ENCODE measurements around the gene PHF12. TPM values are rescaled to one million over a fixed set of nuclear protein-coding genes. Genes with fewer than 3 reads are reported as not detected.
A peak's percentile ranks its signal among the peaks of the same experiment; 100 is the strongest.
"Not testable (repeated sequence)": the region's sequence is repeated elsewhere in the genome, so short reads cannot be mapped to it uniquely, and the experiment has no call there.

Gene PHF12
- total RNA-seq, 1 donor from 2014 or later = 42.8 TPM

DNA sequence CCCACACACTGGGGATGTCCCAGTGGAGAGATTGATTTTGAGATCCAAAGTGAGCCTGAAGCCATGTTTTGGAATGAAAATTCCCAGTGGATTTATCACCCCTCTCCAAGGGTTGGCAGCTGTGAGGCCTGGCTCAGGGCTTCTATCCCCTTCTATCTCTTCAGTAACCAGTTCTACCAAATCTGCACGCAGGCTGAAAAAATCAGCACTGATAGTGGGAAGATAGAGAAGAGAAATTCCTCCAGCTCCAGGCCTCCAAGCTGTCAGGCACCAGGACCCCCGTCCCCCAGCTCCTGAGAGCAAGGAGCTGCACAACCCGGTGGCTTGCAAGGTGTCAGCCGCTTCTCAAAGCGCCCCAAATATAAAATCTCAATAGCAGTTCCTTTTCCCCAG, 54.8 kb downstream of the PHF12 start:
- intact Hi-C loops (cut with DNase I) = no loop called here
- no peak for DNase-seq (ENCODE audit: low spot score)
- peak; percentile 2 for ATAC-seq

DNA sequence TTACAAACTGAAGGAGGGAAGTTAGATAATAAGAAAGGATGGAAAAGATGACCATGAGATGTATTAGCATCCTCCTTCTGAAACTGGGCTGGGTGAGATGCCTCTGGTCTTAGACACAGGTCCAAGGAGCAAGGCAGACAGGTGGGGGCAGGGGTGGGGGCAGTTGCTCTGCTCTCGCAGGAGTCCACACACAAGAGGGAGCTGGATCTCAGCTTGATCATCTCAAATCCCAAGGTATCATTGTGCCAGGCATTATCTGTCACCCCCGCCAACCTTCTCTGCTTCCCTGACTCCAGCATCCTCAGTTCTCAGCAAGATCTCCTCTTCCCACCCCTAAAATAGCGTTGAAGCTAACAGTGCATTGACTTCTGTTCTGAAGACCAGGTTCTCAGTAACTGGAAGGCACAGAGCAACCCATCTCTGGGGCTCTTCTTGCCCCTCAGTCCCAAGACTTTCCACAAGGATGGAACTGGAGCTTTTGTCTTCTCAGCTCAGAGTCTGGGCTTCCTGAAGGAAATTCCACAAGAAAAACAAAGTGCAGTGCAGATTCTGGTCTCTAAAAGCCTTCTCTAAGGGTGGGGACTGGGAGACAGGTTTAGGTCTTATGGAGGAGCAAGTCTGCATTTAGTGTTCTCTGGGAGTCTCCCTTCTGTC, 55.4 kb downstream of the PHF12 start:
- DNase-seq (ENCODE audit: low spot score) = no peak
- no peak for ATAC-seq
- intact Hi-C loops (cut with DNase I) = no loop called here

DNA sequence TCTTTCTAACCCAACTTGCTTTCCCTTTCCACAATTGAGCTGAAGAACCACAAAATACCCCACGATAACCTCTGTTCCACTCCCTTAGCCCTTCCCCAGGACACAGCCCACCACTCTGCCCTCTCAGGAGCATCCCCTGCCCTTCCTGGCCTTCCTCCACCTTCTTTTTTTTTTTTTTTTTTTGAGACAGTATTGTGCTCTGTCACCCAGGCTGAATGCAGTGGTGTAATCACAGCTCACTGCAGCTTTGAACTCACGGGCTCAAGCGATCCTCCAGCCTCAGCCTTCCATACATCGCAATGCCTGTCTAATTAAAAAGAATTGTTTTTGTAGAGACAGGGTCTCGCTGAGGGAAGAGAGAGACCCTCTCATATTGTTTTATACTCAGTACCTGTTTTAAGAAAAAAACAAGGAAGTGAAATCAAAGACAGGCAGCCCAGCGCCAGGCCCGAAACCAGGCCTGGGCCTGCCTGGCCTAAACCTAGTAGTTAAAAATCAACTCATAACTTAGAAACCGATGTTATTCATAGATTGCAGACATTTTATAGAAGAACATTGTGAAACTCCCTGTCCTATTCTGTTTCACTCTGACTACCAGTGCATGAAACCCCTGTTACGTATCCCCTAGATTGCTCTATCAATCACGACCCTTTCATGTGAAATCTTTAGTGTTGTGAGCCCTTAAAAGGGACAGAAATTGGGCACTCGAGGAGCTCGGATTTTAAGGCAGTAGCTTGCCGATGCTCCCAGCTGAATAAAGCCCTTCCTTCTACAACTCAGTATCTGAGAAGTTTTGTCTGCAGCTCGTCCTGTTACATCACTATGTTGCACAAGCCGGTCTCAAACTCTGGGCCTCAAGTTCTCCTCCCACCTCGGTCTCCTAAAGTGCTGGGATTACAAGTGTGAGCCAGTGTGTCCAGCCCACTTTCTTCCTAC, 57.8 kb downstream of the PHF12 start:
- DNase-seq (ENCODE audit: low spot score); ATAC-seq; intact Hi-C loops (cut with DNase I): not testable (repeated sequence)

DNA sequence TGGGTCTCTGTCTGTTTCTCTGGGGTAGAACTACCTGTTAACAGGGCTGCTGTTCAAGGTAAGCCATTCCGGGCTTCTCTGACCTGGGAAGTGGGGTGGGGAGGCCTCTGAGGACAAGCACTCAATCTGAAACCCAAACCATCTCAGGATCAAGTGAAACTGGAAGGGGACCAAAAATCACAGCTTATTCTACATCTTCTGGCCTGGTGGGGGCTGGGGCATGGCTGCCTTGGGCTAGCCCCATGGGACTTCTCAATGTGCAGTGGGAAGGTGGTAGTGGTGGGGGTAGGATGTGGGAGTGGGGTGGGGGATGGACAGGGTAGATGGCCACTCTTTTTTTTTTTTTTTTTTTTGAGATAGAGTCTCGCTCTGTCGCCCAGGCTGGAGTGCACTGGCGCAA, 59.3 kb downstream of the PHF12 start:
- no peak for ATAC-seq
- intact Hi-C loops (cut with DNase I) = no loop called here
- no peak for DNase-seq (ENCODE audit: low spot score)

DNA sequence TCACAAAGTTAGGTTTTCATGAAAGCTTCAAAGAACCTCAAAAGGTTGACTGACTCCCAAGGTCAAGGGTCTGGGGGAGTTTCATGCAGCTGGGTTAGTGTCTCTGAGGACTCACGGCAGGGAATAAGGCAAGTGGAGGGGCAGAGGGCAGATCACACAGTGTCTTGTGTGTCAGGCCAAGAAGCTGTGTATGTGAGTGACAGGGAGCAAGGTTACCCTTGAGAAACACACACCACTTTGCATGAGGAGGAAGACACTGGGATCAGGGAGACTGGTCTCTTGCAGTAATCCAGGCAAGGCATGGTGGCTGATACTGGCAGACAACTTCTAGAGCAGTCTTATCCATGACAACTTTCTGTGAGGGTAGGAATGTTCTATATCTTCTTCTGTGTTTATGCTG, 60.1 kb downstream of the PHF12 start:
- intact Hi-C loops (cut with DNase I) = no loop called here
- no peak for DNase-seq (ENCODE audit: low spot score)
- ATAC-seq = no peak

DNA sequence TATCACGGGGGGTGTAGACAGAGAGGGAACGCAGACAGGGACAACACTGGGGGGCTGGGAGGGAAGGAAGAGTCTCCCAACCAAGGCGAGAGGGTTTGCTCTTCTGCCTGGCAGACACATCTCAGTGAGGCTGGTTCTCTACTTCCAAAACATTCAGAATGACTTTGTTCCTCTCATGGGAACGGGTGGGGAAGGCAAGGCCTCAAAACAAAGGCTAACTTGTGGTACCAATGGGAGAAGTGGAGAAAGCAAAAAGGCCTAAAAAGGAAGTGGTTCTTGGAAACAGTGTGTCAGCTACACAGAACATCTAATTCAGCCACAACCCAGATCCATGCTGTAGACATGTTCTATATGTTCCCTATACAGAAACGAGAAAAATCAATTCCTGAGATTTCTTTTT, 61.3 kb downstream of the PHF12 start:
- no peak for DNase-seq (ENCODE audit: low spot score)
- peak; percentile 59 for ATAC-seq
- intact Hi-C loops (cut with DNase I) = no loop called here

DNA sequence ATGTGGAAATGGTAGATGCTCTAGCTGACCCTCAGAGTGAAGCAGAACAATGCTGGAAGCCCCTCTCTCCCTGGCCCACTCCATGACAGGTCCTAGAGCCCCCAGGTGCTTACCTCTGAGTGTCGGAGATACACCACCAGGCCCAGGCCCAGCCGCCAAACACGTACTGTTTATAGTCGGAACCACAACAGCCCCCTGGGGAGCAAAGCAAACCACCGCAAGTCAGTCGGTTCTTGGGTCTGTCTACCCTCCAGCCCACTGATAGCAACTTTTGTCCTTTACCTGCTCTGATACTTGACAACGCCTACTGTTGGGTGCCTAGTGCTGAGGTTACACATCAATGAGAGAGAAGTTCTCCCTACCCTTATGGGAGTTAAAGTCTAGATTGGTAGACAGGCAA, 62.5 kb downstream of the PHF12 start:
- DNase-seq (ENCODE audit: low spot score) (no peak), ATAC-seq (no peak)
- intact Hi-C loops (cut with DNase I) = no loop called here

DNA sequence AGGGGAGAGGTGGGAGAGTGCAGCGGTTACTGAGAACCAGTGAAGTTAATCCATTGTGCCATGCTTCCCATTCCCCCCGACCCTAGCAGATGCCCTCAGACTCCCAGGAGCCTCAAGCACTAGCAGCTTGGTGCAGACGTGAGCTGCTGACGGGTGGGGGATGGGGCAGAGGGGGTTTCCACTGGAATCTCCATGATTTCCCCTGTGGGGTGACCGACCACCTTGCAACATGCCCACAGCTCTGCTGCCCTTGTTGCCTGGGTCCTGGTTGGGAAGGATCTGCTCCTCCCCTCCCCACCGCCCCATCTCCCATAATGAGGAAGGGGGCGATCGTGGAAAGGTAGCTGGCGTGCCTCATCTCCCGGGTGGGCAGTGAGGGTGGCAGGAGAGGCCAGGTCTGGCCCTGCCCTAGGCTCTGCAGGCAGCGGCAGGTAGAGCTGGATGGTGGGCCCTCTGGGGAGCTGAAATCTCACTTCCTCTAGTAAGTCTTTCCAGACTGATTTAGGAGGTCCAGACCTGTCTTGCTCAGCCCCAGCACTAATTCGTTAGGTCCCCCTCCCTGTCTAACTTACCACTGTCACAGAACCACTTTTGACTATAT, 63.3 kb downstream of the PHF12 start:
- DNase-seq (ENCODE audit: low spot score) (no peak), ATAC-seq (no peak)
- intact Hi-C loops (cut with DNase I) = no loop called here

DNA sequence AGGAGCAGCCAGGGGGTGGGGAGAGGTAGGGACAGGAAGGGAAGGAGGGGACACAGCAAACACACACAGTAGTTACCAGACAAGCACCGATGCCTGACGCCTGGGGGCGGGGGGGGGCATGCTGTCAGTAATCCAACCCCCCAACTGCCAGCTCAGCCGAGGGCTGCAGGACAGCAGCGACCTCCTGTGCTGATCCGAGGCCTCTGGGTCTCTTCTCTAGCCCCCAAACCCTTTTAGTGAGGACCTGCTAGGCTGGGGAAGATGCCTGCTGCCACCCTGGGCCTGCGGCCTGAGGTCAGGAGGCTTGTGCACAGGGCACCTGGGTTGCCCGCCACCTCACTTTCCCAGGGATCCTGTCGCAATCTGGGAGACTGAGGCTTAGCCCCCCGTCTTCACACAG, 65.4 kb downstream of the PHF12 start:
- ATAC-seq = no peak
- DNase-seq (ENCODE audit: low spot score) = no peak
- intact Hi-C loops (cut with DNase I) = no loop called here

DNA sequence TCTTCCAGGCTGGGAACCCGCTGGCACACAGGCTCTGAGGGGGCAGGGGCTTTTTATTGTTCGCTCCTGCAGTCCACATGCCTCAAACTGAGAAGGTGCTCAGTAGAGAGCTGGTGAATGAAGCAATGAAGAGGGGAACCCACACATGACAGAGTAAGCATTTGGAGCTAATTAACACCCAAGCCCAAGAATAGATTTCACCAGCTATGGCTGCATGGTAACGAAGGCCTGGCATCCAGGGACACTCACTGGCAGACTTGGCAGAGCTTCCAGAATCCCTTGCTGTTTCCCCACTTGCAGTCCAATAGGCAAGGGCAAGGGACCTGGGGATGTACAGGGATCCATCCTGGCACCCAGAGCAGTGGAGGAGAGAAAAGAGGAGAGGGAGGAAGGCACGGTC, 66.0 kb downstream of the PHF12 start:
- intact Hi-C loops (cut with DNase I) = no loop called here
- ATAC-seq (no peak), DNase-seq (ENCODE audit: low spot score) (no peak)

DNA sequence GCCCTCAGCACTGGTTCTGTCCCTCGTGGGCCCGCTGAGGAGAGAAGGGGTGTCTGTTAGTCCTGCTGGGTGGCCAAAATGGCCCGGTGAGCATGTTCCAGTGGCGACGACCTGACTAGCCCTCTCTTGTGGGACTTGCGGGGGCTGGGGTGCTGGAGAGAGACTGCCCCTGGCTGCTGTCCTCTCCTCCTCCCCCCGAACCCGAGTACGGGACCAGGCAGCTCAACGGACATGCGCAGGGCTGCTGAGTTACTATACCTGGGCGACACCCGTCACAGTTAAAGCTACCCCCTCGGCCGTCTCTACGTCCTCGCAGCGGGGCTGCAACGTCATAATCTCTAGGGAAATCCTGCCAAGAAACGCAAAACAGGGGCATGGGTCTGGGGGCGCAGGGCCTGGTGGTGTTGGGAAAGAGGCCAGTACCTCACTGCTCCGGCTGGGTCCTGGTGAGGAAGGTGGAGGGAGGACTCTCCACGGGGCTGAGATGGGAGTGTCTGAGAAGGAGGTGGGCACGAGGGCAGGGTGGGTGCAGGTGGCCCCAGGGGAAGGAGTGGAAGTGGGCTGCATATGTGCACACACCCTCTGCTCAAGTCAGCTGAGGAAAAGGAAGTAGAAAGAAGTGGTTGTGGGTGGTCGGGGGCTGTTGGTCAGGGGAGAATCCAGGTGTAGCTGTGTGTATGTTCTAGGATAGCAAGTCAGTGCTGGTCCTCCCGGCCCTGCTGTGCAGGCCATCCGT, 67.2 kb downstream of the PHF12 start:
- DNase-seq (ENCODE audit: low spot score) (no peak), ATAC-seq (no peak)
- intact Hi-C loops (cut with DNase I) = no loop called here

DNA sequence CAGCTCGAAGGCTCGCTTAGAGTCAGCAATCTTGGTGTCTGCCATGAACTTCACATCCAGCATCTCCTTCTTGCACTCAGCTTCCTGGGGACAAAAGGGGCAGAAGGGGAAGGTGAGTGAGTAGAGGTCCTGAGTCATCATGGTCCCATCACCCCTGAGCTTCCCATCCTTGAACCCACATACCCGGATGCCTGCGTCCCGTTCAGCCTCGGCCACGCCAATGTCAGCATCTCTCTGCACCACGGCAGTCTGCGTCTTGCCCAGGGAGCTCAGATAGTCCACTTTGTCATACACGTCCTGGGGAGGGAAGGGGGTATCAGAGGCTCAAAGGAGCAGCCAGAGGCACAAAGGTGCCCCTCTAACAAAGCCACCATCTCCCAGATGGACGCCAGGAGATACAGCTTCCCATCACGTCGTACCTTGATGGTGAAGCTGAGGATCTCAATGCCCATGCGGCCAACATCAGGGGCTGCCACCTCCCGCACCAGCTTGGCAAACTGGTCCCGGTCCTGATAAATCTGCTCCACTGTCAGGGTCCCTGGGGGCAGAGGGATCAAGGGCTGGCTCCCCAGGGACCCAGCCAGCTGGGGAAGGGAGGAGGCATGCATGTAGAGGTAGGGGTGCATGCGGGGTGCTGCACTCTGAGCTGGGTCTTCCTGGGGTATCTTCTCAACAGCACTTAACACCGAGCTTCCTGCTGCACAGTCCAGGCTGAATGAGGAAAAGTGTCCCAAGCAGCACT, 69.0 kb downstream of the PHF12 start:
- intact Hi-C loops (cut with DNase I) = no loop called here
- ATAC-seq = no peak

DNA sequence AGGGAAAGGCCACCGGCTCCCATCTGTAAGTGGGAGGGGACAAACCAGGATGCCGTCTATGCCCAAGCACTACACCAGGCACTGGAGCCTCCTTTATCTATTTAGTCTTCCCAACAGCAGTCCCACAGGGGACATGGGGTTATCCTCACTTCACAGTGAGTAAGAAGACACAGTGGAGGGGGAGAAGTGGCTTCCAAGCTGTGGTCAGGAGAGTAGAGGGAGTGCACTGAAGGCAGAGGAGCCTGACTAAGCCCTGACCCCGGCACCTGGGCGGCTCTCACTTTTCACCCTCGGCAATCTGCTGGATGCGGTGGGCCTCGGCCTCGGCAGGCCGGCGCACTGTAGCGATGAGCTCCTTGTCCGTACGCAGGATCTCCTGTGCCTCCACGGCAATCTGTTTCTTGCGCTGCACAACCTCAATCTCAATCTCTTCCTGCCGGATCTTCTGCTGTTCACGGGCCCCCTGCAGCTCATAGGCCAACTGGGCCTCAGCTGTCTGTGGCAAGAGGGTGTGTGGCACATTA, 69.7 kb downstream of the PHF12 start:
- no peak for ATAC-seq
- intact Hi-C loops (cut with DNase I) = no loop called here
- DNase-seq (ENCODE audit: low spot score) = no peak

More for the DNA sequence above, 69.0 kb downstream of the PHF12 start:
- DNase-seq (ENCODE audit: low spot score) = no peak

DNA sequence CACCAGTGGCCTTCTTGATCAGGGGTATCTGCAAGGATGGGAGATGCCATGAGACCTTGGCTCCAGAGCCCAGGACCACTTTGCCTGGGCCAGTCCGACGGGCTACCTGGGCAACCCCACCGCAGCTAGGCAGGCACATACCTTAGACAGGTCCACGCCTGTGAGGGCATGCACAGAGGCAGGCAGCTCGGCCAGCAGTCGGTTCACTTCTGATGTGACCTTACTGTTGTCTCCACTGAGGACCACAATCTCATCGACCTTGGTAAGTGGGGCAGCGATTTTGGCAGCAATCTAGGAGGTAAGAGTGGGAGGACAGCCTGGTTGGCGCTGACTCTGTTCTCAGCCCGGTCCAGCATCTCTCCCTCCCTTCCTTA, 70.8 kb downstream of the PHF12 start:
- DNase-seq (ENCODE audit: low spot score) = no peak
- intact Hi-C loops (cut with DNase I) = no loop called here
- ATAC-seq = no peak

DNA sequence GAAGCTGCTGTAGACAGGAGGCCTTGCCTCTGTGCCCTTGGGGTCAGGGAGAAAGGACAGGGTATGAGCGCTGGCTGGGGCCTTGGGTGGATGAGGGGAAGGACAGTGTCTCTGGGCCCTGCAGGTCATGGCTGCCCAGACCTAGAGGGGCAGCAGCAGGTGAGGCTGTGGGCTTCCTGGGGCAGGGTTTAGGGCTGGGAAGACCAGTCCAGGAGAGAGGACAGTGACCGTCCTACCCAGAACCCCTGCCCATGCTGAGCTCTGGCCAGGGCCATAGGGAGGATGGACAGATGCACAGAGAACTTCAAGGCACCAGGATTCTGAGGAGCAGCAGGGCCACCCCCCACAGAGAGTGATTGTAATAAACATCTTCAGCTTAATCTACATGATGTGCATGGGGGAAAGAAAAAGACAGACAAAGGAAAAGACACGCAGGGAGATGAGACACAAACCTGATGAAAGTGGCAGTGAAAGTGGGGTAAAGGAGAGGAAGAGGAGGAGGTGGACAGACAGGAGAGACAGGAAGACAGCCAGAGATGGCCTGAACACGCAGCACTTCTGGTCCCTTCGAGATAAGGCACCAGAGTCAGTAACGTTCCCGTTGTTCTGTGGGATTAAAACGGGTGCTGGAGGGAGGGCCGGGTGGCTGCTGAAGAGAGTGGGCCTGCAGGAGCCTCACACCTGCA, 71.3 kb downstream of the PHF12 start:
- DNase-seq (ENCODE audit: low spot score) = no peak
- ATAC-seq = no peak
- intact Hi-C loops (cut with DNase I) = no loop called here

DNA sequence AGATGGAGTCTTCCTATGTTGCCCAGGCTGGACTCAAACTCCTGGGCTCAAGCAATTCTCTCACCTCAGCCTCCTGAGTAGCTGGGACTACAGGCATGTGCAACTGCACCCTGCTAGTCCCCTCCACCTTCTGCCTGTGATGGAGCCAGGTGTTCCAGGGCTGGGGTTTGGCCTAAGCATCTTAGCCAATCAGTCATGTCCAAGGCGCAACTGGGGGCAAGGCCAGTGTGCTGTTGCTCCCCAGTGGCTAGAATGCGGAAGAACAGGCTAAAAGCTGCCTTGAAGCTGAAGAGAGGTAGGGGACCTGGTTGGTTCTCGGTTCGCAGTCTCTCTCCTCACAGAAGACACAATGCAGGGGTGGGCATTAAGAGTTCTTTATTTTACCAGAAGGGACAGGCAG, 72.3 kb downstream of the PHF12 start:
- intact Hi-C loops (cut with DNase I) = no loop called here
- no peak for DNase-seq (ENCODE audit: low spot score)
- ATAC-seq = no peak

DNA sequence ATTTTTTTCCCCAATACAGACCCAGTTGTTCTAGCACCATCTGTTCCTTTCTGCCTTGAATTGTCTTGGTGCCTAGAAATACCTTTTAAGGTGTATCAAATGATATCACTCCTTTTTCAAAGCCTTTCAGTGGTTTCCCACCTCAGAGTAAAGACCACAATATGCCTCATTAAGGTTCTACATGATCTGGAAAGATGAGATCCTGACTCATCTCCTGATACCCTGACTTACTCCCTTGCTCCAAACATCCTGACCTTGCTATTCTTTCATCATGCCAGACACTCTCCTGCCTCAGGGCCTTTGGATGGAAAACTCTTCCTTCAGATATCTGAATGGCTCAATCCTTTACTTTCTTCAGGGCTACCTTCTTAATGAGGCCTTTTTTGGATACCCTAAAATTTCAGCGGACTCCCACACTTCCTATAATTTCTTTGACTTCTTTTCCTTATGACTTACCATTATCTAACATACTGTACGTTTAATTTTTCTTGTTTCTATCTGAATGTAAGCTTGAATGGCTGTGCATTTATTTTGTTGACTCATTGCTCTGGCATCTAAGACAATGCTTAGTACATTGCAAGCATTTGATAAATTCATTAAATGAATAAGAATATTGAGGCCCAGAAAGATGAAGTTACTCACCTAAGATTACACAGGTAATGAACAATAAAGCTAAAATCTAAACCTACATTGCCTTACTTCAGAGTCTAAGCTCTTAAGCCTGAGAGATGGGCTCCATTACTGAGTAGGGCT, 73.0 kb downstream of the PHF12 start:
- DNase-seq (ENCODE audit: low spot score) (no peak), ATAC-seq (no peak)
- intact Hi-C loops (cut with DNase I) = no loop called here

Measured in sciatic nerve (tissue), 2 donors.